Tibial nerve (tissue), 4 donors: ENCODE data around the gene PALS1. TPM values are rescaled to one million over a fixed set of nuclear protein-coding genes. Genes with fewer than 3 reads are reported as not detected.

Experiments
- DNase-seq, 2 donors: peaks; one replicate each; pipeline ENCODE4 v3.0.0-alpha.2; 2019; ENCODE audit warnings: low spot score in 2 of 2
- H3K27ac ChIP-seq, 4 donors: fragments of 200-600 bp; sonication (generic) in 3 of 4; one replicate each; pipeline ENCODE4 v1.5.1; 2017 to 2019; ENCODE audit warnings: mild to moderate bottlenecking in 1 of 4
- H3K27me3 ChIP-seq, 2 donors: fragments of 200-600 bp; sonication (generic) in 1 of 2; one replicate each; pipeline versions ENCODE4 v1.5.1 to v1.6.0; 2017 to 2019
- H3K36me3 ChIP-seq, 3 donors: fragments of 200-600 bp; sonication (generic); one replicate each; pipeline ENCODE4 v1.5.1; 2018 to 2019
- H3K4me1 ChIP-seq, 4 donors: fragments of 200-600 bp; sonication (generic) in 3 of 4; one replicate each; pipeline ENCODE4 v1.5.1; 2017 to 2019
- H3K4me3 ChIP-seq, 4 donors: fragments of 200-600 bp; sonication (generic) in 3 of 4; one replicate each; pipeline ENCODE4 v1.5.1; 2017 to 2019; ENCODE audit warnings: mild to moderate bottlenecking in 1 of 4, moderate library complexity in 1 of 4
- H3K9me3 ChIP-seq, 4 donors: fragments of 200-600 bp; sonication (generic) in 3 of 4; one replicate each; pipeline ENCODE4 v1.5.1; 2017 to 2019
- EP300 ChIP-seq, 2 donors: sonication (generic); formaldehyde crosslinking; IDR thresholded peaks; one replicate each; pipeline ENCODE4 v1.6.1; 2017; ENCODE audit warnings: antibody characterized with exemption in 2 of 2, mild to moderate bottlenecking in 1 of 2
- POLR2A ChIP-seq, 2 donors: fragments of 450-650 bp; IDR thresholded peaks; one replicate each; pipeline ENCODE4 v1.6.1; 2017; ENCODE audit warnings: antibody characterized with exemption in 2 of 2, mild to moderate bottlenecking in 2 of 2, moderate library complexity in 2 of 2
- WGBS, 2 donors: methylation state at CpG; one replicate each; pipeline ENCODE4 v1.1.5; 2018; 5-methylcytosine and 5-hydroxymethylcytosine counted together
- total RNA-seq, 4 donors: library from RNA; depleted of rRNA; stranded (reverse); fragments of >200 nt; gene quantifications; one replicate each; pipeline ENCODE4 v1.1.0, GENCODE V29; 2016
- TF ChIP-seq, protein P1 (sequence below), 5 experiments: fragments of 200-600 bp in 3 of 5; fragments of 450-650 bp in 2 of 5; sonication (generic) in 3 of 5; IDR thresholded peaks; one replicate each; pipeline ENCODE4 v1.5.1; 2016 to 2019; ENCODE audit warnings: antibody characterized with exemption in 5 of 5, mild to moderate bottlenecking in 3 of 5, moderate library complexity in 2 of 5

Gene PALS1
- total RNA-seq, 4 donors from 2014 or later, result 20.1 to 24.6 (median 22.9) TPM

DNA sequence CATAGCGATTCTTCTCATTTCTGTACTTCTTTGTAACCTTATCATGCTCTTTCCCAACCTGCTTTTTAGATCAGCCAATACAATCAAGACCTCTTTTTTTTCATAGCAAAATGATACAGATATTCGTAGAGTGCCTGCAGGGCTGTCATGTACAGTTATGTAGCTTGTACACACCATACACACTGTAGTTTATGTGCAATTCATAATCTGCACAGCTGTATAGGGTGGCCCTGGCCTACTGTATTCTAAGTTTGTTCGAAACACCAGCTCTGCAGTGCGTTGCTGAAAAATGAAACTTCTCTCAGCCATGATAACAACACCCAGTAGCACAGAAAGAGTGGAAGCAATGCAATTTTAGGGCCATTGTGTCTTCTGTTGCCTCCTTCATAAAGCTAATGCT is 15.7 kb upstream of the PALS1 start:
- Histone ChIP-seq H3K36me3 (no peaks in the 10 kb centered on the region), H3K4me3 (no peak overlapping the region), H3K4me1 (no peaks in the 10 kb centered on the region), H3K9me3 (no peaks in the 10 kb centered on the region), H3K27me3 (no peaks in the 10 kb centered on the region), H3K27ac (no peak overlapping the region)
- TF ChIP-seq EP300 (IDR thresholded peaks at IDR 0.05) (no peak), POLR2A (IDR thresholded peaks at IDR 0.05) (no peak)
- TF ChIP-seq, protein P1, sequence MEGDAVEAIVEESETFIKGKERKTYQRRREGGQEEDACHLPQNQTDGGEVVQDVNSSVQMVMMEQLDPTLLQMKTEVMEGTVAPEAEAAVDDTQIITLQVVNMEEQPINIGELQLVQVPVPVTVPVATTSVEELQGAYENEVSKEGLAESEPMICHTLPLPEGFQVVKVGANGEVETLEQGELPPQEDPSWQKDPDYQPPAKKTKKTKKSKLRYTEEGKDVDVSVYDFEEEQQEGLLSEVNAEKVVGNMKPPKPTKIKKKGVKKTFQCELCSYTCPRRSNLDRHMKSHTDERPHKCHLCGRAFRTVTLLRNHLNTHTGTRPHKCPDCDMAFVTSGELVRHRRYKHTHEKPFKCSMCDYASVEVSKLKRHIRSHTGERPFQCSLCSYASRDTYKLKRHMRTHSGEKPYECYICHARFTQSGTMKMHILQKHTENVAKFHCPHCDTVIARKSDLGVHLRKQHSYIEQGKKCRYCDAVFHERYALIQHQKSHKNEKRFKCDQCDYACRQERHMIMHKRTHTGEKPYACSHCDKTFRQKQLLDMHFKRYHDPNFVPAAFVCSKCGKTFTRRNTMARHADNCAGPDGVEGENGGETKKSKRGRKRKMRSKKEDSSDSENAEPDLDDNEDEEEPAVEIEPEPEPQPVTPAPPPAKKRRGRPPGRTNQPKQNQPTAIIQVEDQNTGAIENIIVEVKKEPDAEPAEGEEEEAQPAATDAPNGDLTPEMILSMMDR (IDR thresholded peaks at IDR 0.05), result no peak
- DNase-seq, result no peak
- 89% methylated on average over 4 of the region's 4 CpGs for WGBS, 2 donors

DNA sequence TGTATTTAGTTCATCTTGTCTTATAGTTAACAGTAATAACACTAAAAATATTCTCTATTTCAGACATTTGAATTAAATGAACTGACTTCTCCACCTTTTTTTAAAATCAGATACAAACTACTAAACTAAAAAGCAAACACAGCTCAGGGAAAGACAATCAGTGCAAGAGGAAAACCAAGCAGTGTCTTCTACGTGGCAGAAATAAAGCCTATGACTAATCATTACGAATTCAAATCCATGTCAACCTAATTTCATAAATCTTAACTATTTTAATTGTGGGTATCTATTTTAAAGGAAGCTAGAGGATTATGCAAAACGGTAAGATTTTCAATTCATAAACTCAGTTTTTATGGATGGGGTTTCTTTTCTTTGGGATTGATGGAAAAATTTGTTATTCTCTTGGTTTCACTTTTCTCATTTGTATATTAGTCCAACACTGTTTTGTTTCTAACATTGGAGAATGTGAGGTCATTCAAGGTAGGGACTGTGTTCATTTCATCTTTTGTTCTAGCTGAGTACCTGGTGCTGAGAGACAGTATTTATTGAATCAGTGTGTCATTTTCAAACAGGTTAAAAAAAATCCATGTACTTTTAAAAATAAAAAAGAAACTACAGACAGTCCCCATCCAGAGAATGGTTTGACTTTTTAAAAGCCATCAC is 12.8 kb upstream of the PALS1 start:
- no peaks in the 10 kb centered on the region for H3K27me3 ChIP-seq
- WGBS, 2 donors, result 83 to 86% methylated on average over 3 of the region's 3 CpGs
- TF ChIP-seq POLR2A (IDR thresholded peaks at IDR 0.05) (no peak), EP300 (IDR thresholded peaks at IDR 0.05) (no peak)
- TF ChIP-seq, protein P1 (IDR thresholded peaks at IDR 0.05), result no peak
- no peak overlapping the region for H3K27ac ChIP-seq
- no peaks in the 10 kb centered on the region for H3K36me3 ChIP-seq
- H3K9me3 ChIP-seq, result no peaks in the 10 kb centered on the region
- DNase-seq, result no peak
- no peak overlapping the region for H3K4me3 ChIP-seq
- no peaks in the 10 kb centered on the region for H3K4me1 ChIP-seq

DNA sequence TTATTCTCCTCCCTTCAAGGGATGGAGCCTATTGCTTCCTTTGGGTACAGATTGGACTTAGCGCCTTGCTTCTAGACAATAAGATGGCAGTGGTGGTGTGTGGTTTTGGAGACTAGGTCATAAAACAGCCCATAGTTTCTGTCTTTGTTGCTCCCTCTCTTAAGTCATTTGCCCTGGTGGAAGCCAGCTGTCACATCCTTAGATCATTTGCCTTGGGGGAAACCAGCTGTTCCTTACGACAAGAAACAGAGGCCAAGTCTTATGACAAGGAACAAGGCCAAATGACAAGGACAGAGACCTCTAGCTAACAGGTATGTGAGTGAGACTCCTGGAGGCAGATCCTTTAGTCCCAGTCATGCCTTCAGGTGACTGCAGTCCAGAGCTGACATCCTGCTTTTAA is 9.2 kb upstream of the PALS1 start:
- Histone ChIP-seq H3K9me3 (no peaks in the 10 kb centered on the region), H3K27me3 (no peaks in the 10 kb centered on the region), H3K4me1 (no peaks in the 10 kb centered on the region), H3K4me3 (no peak overlapping the region), H3K36me3 (no peaks in the 10 kb centered on the region), H3K27ac (no peak overlapping the region)
- TF ChIP-seq EP300 (IDR thresholded peaks at IDR 0.05) (no peak), POLR2A (IDR thresholded peaks at IDR 0.05) (no peak)
- TF ChIP-seq, protein P1 (IDR thresholded peaks at IDR 0.05), result no peak
- DNase-seq, result no peak
- WGBS, 2 donors, result 78 to 86% methylated on average over 2 of the region's 2 CpGs

DNA sequence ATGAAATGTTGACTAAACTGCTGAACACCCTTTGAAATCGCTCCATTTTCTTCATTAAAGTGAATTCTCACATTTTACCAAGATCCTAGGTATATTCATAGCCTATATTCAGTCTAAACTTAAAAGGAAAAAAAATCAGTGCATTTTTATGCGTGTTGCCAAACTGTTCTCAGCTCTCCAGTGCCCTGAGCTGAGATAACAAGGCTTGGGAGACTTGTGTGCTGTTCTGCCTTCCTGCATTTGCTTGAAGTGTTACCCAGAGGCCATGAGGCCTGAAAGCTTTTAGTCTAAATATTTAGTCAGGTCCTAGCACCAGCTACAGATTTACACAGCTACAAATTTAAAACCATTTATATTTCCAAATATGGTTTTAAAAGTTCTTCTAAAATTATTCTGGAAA is 8.6 kb upstream of the PALS1 start:
- Histone ChIP-seq H3K27ac (no peak overlapping the region), H3K36me3 (no peaks in the 10 kb centered on the region), H3K9me3 (no peaks in the 10 kb centered on the region), H3K27me3 (no peaks in the 10 kb centered on the region), H3K4me1 (no peaks in the 10 kb centered on the region), H3K4me3 (no peak overlapping the region)
- DNase-seq, result no peak
- WGBS, 2 donors, result 74% methylated on average over 2 of the region's 2 CpGs
- TF ChIP-seq POLR2A (IDR thresholded peaks at IDR 0.05) (no peak), EP300 (IDR thresholded peaks at IDR 0.05) (no peak)
- TF ChIP-seq, protein P1 (IDR thresholded peaks at IDR 0.05), result no peak

DNA sequence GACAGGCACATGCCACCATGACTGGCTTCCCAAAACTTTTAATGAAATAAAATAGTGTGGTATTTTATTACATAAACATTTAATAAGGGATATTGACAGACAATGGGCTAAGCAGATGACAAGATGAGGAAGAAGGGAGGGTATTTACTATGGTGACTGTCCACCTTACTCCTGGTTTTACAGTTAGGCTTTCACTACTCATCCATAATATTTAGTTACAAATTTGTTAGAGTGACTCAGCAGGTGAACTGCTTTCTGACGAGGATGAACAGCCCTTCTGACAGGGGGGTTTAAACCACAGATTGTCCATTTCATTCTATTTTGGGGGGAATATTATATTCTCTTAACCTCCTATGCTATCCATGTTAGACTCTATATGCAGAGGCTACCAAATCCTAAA is 3.6 kb upstream of the PALS1 start:
- Histone ChIP-seq H3K36me3 (no peaks in the 10 kb centered on the region), H3K4me1 (peaks cover 0 to 12% (median 0%) of the 10 kb centered on the region in 4 donors), H3K27me3 (no peaks in the 10 kb centered on the region), H3K4me3 (no peak overlapping the region), H3K27ac (no peak overlapping the region), H3K9me3 (no peaks in the 10 kb centered on the region)
- TF ChIP-seq, protein P1 (IDR thresholded peaks at IDR 0.05), result no peak
- no peak for TF ChIP-seq EP300 (IDR thresholded peaks at IDR 0.05)
- no peak for TF ChIP-seq POLR2A (IDR thresholded peaks at IDR 0.05)
- 52 to 53% methylated on average over 1 of the region's 1 CpG for WGBS, 2 donors
- no peak for DNase-seq
